ENCODE measurements around the gene EPHB2.

EPHB2 gene

DNA sequence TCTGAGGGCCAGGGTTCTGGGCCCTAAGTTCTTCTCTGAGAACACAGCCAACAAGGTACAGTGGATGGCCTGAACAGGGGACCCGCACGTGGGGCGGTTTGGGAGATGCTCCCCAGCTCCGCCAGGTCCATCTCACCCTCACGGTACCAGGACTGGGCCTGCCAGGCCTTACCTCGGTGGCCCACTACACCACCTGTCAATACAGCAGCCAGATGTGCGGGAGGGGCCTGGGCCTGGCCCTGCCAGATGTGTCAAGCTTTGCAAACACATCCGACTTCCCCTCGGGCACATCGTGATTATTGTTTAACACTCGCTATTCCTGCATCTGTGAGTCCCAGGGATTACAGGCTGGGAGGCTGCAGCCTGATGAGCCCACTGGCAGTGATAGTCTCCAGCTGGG is 139.6 kb downstream of the EPHB2 start:
- H3K27ac Mint-ChIP-seq: no peak overlapping the region
- no peaks in the 10 kb centered on the region for H3K36me3 Mint-ChIP-seq (ENCODE audit: low read depth)
- H3K9me3 Mint-ChIP-seq: no peaks in the 10 kb centered on the region
- no peak overlapping the region for H3K4me3 Mint-ChIP-seq
- no peaks in the 10 kb centered on the region for H3K4me1 Mint-ChIP-seq (ENCODE audit: low read depth)
- peaks cover 37% of the 10 kb centered on the region for H3K27me3 Mint-ChIP-seq
- DNase-seq: no peak

DNA sequence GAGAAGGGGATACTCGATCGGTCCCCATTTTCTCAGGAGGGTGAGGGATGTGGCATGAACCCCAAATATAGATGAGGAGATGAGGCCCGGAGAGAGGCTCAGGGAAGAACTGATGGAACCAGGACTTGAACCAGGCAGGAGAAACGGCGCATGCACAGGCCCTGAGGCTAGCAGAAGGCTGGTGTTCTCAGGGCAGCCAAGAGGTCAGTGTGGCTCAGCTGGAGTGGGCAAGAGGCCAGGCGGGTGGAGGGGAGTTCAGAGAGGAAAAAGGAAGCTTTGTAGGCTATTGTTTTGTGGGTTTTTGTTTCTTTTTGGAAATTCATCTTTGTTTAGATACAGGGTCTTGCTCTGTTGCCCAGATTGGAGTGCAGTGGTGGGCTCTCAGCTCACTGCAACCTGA is 140.0 kb downstream of the EPHB2 start:
- Mint-ChIP-seq H3K4me3 (no peak overlapping the region), H3K27me3 (peaks cover 33% of the 10 kb centered on the region), H3K36me3 (ENCODE audit: low read depth) (no peaks in the 10 kb centered on the region), H3K9me3 (no peaks in the 10 kb centered on the region), H3K27ac (no peak overlapping the region), H3K4me1 (ENCODE audit: low read depth) (no peaks in the 10 kb centered on the region)
- DNase-seq: no peak

DNA sequence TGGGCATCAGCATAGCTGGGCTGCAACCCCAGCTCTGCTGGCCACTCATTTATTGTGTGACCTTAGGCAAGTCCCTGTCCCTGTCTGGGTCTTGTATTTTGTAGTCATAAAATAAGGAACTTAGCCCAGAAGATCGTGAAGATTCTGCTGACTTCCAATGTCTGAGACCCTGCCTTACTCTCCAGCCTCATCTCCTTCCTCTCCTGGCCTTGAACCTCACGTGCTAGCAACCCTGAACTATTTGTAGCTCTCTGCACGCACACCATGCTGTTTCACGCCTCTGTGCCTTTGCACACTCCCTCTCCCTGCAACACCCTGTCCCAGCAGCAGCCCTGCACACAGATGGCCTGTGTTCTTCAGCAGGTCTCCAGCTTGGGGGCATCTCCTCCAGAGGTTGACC is 140.9 kb downstream of the EPHB2 start:
- DNase-seq: no peak
- Mint-ChIP-seq H3K27me3 (peaks cover 28% of the 10 kb centered on the region), H3K4me3 (no peak overlapping the region), H3K4me1 (ENCODE audit: low read depth) (no peaks in the 10 kb centered on the region), H3K9me3 (no peaks in the 10 kb centered on the region), H3K27ac (no peak overlapping the region), H3K36me3 (ENCODE audit: low read depth) (no peaks in the 10 kb centered on the region)

DNA sequence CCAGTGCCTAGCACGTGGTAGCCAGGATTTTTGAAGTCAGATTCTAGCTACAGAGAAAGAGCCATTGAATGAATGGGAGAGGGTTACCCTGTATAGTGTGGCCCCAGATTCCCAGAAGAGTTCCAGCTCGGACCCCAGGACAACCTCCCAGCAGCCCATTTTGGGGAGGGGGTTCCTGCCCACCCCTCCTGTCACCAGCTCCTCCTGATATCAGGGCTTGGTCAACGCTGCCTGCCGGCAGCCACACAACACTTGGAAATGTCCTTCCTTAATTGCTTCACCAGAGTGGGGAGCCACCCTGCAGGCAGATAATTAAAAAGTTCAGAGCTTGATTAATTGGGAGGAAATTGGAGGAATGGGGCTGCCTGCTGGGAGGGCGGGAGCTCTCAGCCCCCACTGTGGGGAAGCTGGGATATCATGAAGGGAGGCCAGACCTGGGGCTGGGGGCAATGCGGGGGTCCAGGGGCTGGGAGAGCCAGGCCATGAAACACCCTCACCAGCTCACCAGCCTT is 141.6 kb downstream of the EPHB2 start:
- no peaks in the 10 kb centered on the region for H3K9me3 Mint-ChIP-seq
- peaks cover 22% of the 10 kb centered on the region for H3K27me3 Mint-ChIP-seq
- H3K4me3 Mint-ChIP-seq: no peak overlapping the region
- H3K36me3 Mint-ChIP-seq (ENCODE audit: low read depth): no peaks in the 10 kb centered on the region
- H3K4me1 Mint-ChIP-seq (ENCODE audit: low read depth): no peaks in the 10 kb centered on the region
- no peak for DNase-seq
- no peak overlapping the region for H3K27ac Mint-ChIP-seq

DNA sequence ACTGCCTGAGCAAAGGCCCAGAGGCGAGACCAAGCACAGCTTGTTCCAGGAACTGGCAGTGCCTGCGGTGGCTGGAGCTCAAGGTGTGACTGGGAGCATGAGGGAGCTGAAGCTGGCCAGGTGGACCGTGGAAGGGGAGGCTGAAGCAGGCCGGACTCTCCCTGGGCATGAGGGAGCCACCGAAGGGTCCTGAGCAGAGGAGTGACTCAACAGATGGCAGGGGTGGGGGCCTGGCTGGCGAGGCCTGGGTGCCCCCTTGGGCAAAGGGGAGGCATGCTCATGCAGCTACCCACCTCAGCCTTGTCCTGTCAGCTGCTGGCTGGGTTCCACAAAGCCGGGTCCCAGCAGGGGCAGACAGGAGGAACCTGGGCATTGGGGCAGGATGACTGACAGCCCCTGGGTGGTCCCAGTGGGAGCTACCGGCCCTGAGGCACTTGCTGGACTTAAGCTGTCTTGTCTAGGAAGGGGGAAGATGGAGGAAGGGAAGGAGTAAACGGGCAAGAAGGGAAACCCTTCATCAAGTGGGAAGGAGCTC is 143.1 kb downstream of the EPHB2 start:
- Mint-ChIP-seq H3K9me3 (no peaks in the 10 kb centered on the region), H3K4me3 (no peak overlapping the region), H3K27ac (no peak overlapping the region), H3K36me3 (ENCODE audit: low read depth) (no peaks in the 10 kb centered on the region), H3K4me1 (ENCODE audit: low read depth) (no peaks in the 10 kb centered on the region), H3K27me3 (peaks cover 14% of the 10 kb centered on the region)
- no peak for DNase-seq

DNA sequence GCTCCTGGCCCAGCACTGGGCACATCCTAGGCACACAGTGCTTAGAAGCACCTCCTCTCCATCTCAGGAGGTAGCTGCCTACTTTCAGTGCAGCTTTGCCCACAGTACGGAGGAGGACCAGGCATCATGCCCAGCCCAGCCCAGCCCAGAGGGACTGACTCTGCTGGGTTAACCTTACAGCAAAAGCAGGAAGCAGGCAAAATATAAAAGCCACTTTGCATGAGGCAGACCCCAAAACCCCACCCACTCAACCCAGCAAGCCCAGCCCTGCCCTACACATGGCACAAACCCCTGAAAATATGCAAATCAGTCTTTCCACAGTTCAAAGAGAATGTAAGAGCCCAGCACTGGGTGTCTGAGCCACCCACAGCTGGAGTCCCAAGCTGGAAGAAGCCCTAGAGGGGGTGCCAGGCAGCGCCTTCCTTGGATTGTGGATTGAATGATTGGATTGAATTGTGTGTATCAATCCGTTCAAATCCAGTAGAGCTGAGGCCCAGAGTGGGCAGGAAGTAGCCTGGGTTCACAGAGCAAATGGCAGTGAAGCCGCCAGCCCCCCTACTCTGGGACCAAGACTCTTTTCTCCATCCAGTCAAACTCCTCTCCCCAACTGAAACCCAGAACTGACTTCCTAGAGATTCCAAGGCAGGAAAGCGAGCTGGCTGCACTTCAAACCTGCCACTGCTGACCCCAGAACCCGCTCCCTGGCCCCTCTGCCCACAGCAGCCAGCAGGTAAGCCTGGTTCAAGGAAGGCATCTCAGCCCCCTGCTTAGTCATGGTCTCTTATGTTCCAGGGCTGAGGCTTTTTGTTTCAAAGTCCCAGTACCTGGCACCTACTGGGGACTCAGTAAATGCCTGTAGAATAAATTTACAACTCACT is 144.3 kb downstream of the EPHB2 start:
- no peaks in the 10 kb centered on the region for H3K4me1 Mint-ChIP-seq (ENCODE audit: low read depth)
- peaks cover 11% of the 10 kb centered on the region for H3K27me3 Mint-ChIP-seq
- no peaks in the 10 kb centered on the region for H3K36me3 Mint-ChIP-seq (ENCODE audit: low read depth)
- no peak overlapping the region for H3K27ac Mint-ChIP-seq
- no peak for DNase-seq
- H3K4me3 Mint-ChIP-seq: no peak overlapping the region
- H3K9me3 Mint-ChIP-seq: no peaks in the 10 kb centered on the region

DNA sequence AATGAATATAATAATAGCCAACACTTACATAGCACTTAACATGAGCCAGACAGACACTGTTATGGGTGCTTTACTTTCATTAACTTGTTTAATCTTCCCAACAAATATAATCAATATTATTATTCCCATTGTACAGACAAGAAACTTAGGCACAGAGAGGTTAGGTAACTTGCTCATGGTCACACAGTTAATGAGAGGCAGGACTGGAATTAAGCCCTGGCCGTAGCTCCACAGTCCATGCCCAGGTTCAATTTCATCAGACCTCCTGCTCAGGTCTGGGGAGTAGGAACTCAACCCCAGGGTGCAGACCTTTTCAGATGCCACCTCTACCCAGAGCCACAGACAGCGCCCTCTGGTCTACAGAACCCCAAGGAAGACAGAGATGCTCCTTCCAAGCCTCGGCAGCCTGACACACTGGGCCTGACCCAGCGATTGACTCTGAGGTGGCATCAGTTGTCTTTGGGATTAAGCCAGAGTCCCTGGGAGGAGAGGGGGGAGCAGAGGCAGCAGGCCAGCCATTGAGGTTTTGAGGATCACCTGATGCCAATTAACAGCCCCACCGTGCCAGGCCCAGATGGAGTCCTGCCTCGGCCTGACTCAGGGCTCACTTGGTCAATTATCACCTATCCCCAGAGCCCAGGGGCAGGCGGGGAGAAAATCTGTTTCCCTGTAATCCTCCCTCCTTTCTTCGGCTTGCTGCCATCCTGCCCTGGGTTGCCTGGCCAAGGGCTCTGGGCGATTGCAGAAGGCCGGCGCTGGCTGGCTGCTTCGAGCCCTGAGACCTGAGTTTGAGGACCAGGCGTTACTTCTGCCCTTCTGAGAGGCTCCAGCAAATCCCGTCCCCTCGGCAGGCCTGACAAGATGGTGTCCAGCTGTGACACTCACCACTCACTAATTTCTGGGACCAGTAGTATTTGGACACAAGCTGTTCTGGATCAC is 145.3 kb downstream of the EPHB2 start:
- no peaks in the 10 kb centered on the region for H3K4me1 Mint-ChIP-seq (ENCODE audit: low read depth)
- no peaks in the 10 kb centered on the region for H3K36me3 Mint-ChIP-seq (ENCODE audit: low read depth)
- no peaks in the 10 kb centered on the region for H3K9me3 Mint-ChIP-seq
- DNase-seq: no peak
- peaks cover 11% of the 10 kb centered on the region for H3K27me3 Mint-ChIP-seq
- no peak overlapping the region for H3K27ac Mint-ChIP-seq
- H3K4me3 Mint-ChIP-seq: no peak overlapping the region

DNA sequence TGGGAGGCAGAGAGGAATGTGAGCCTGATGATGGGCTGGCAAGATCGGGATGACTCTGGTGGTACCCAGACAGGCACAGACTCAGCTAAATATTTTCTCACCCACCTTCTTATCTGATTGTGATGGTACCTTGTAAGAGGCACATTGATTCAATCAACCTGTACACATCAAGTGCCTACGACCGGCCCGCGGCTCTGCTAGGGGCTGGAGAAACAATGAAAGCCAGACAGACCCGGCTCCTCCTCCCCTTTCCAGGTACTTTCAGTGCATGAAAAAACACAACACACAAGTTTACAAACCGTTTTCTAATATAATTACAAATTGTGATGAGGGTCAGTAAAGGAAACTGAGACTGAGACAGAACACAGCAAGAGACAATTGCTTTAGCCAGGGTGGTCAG is 147.0 kb downstream of the EPHB2 start:
- no peaks in the 10 kb centered on the region for H3K36me3 Mint-ChIP-seq (ENCODE audit: low read depth)
- no peak overlapping the region for H3K4me3 Mint-ChIP-seq
- peaks cover 5% of the 10 kb centered on the region for H3K27me3 Mint-ChIP-seq
- no peaks in the 10 kb centered on the region for H3K4me1 Mint-ChIP-seq (ENCODE audit: low read depth)
- H3K9me3 Mint-ChIP-seq: no peaks in the 10 kb centered on the region
- no peak for DNase-seq
- H3K27ac Mint-ChIP-seq: no peak overlapping the region

DNA sequence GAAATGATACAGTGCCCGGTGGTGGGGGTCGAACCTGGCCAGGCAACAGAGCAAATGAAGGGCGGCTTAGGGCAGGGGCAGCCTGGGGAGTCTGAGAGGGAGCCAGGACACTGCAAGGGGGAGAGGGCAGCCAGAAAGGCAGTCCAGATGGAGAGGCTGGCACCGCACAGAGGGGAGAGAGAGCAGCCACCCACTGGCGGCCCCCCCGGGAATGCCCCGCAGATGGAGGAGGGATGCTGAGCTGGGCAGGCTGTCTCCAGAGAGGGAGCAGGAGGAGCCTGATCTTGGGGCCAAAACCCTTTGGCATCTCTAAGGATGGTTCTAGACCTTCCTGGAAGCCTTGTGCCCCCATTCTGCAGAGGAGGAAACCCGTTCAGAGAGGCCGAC is 149.8 kb downstream of the EPHB2 start:
- Mint-ChIP-seq H3K9me3 (no peaks in the 10 kb centered on the region), H3K4me1 (ENCODE audit: low read depth) (no peaks in the 10 kb centered on the region), H3K27me3 (peaks cover 10% of the 10 kb centered on the region), H3K4me3 (no peak overlapping the region), H3K36me3 (ENCODE audit: low read depth) (no peaks in the 10 kb centered on the region), H3K27ac (no peak overlapping the region)
- DNase-seq: no peak

DNA sequence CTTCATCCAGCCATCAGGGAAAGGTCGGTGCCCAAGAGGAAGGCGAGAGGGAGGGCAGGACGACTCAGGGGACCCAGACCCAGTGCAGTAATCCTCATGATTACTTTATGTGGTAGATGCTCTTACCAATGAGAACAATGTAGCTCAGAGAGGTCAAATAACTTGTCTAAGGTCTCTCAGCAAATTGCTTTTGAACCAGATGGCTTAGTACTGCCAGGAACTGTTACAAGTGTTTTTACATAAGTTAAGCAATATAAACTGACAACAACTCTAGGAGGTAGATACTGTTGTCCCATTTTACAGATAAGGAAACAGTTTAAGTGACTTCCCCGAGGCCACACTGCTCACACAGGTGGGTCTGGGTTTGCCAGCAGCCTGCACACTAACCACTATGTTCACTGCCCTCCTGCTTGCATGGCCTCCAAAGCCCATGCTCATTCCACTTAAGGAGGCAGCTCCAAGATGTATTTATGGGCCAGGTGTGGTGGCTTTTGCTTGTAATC is 150.3 kb downstream of the EPHB2 start:
- Mint-ChIP-seq H3K36me3 (ENCODE audit: low read depth) (no peaks in the 10 kb centered on the region), H3K27me3 (peaks cover 15% of the 10 kb centered on the region), H3K27ac (no peak overlapping the region), H3K4me1 (ENCODE audit: low read depth) (no peaks in the 10 kb centered on the region), H3K4me3 (no peak overlapping the region), H3K9me3 (no peaks in the 10 kb centered on the region)
- no peak for DNase-seq

DNA sequence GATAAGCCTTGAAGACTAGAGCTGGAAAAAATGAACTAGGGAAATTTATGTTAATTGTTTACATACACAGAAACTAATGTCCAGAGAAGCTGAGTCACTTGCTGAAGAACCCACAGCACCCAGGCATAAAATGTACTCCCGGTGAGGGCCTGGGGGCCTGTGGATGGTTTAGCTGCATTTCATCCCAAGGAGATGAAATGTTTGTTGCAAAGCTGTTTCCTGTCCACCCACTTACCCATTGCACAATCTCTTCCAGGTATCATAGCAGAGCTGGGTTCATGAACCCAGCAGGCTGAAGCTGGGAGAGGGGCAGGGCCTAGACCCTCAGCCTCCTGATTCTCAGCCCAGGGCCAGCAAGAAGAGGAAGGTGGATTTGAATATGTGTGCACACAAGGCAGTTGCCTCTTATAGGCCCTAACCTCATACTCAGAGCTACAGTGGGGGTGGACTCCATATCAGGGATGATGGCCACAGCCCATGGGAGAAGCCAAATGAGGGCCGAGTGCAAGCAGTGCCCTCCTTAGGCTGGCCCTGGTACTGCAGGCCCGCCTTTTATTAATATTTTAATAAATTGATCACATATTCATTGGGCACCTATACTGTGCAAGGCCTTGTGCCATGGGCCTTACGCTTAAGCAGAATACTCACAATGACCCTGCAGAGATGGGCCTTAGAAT is 151.3 kb downstream of the EPHB2 start:
- no peaks in the 10 kb centered on the region for H3K36me3 Mint-ChIP-seq (ENCODE audit: low read depth)
- H3K4me3 Mint-ChIP-seq: no peak overlapping the region
- DNase-seq: no peak
- H3K9me3 Mint-ChIP-seq: no peaks in the 10 kb centered on the region
- no peaks in the 10 kb centered on the region for H3K4me1 Mint-ChIP-seq (ENCODE audit: low read depth)
- no peak overlapping the region for H3K27ac Mint-ChIP-seq
- H3K27me3 Mint-ChIP-seq: peaks cover 21% of the 10 kb centered on the region

DNA sequence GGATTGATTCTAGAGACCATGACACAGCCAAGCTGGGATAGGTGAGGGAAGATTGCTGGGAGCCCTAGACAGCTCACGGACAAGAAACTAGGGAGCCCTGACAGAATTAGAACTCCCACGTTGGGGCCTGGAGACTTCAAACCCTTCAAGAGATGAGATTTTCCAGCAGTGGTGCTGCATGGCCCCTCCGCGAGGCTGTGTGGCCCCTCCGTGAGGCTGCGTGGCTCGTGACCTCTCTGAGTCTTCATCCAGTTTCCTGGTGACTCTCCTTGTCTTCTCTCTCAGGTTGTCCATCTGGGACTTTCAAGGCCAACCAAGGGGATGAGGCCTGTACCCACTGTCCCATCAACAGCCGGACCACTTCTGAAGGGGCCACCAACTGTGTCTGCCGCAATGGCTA is 152.1 kb downstream of the EPHB2 start:
- no peaks in the 10 kb centered on the region for H3K36me3 Mint-ChIP-seq (ENCODE audit: low read depth)
- H3K4me3 Mint-ChIP-seq: no peak overlapping the region
- DNase-seq: no peak
- peaks cover 25% of the 10 kb centered on the region for H3K27me3 Mint-ChIP-seq
- no peaks in the 10 kb centered on the region for H3K4me1 Mint-ChIP-seq (ENCODE audit: low read depth)
- H3K9me3 Mint-ChIP-seq: no peaks in the 10 kb centered on the region
- H3K27ac Mint-ChIP-seq: no peak overlapping the region

DNA sequence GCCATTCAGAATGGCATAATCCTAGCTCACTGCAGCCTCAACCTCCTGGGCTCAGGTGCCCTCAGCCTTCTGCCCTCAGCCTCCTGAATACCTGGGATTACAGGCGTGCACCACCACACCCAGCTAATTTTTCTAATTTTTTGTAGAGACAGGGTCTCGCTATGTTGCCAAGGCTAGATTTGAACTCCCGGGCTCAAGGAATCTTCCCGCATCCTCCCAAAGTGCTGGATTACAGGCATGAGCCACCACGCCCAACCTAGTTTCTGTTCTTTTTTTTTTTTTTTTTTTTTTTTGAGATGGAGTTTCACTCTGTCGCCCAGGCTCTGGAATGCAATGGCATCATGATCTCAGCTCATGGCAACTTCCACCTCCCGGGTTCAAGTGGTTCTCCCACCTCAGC is 153.1 kb downstream of the EPHB2 start:
- no peaks in the 10 kb centered on the region for H3K4me1 Mint-ChIP-seq (ENCODE audit: low read depth)
- H3K36me3 Mint-ChIP-seq (ENCODE audit: low read depth): no peaks in the 10 kb centered on the region
- H3K4me3 Mint-ChIP-seq: no peak overlapping the region

DNA sequence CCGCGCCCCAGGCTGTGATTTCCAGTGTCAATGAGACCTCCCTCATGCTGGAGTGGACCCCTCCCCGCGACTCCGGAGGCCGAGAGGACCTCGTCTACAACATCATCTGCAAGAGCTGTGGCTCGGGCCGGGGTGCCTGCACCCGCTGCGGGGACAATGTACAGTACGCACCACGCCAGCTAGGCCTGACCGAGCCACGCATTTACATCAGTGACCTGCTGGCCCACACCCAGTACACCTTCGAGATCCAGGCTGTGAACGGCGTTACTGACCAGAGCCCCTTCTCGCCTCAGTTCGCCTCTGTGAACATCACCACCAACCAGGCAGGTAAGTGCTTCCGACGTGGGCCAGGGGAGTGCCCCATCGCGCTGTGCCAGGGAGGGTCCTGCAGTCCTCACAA is 154.2 kb downstream of the EPHB2 start:
- no peak overlapping the region for H3K4me3 Mint-ChIP-seq
- H3K4me1 Mint-ChIP-seq (ENCODE audit: low read depth): no peaks in the 10 kb centered on the region
- H3K27ac Mint-ChIP-seq: no peak overlapping the region
- H3K36me3 Mint-ChIP-seq (ENCODE audit: low read depth): no peaks in the 10 kb centered on the region
- H3K27me3 Mint-ChIP-seq: peaks cover 27% of the 10 kb centered on the region
- H3K9me3 Mint-ChIP-seq: no peaks in the 10 kb centered on the region
- no peak for DNase-seq

More for the DNA sequence above, 153.1 kb downstream of the EPHB2 start:
- Mint-ChIP-seq H3K27ac (no peak overlapping the region), H3K27me3 (peaks cover 24% of the 10 kb centered on the region), H3K9me3 (no peaks in the 10 kb centered on the region)
- DNase-seq: no peak
